ENCODE data around the gene IL6ST. TPM values are rescaled to one million over a fixed set of nuclear protein-coding genes. Genes with fewer than 3 reads are reported as not detected.
A peak's percentile ranks its signal among the peaks of the same experiment; 100 is the strongest.

Gene IL6ST
- total RNA-seq, 4 donors from 2014 or later: 384 to 561 (median 517) TPM

GRCh38 chr5:56012281-56012963 lies 17.7 kb upstream of the IL6ST start:
- 80% methylated on average over 5 of the region's 5 CpGs for WGBS
- intact Hi-C loops (cut with DNase I): loop anchor here (10.0 kb wide), 1 partner anchor 792 kb away; no protein-coding TSS in a partner anchor
- H3K4me1 ChIP-seq: peaks cover 0 to 8% (median 6%) of the 10 kb centered on the region in 4 donors
- no peak for TF ChIP-seq POLR2A (IDR thresholded peaks at IDR 0.05; ENCODE audit: low read depth)
- no peak for TF ChIP-seq EP300 (IDR thresholded peaks at IDR 0.05)
- TF ChIP-seq CTCF (IDR thresholded peaks at IDR 0.05): no peak
- no peak for TF ChIP-seq POLR2AphosphoS5 (IDR thresholded peaks at IDR 0.05)
- H3K9me3 ChIP-seq: no peaks in the 10 kb centered on the region
- H3K4me3 ChIP-seq: no peak overlapping the region
- H3K27me3 ChIP-seq: no peaks in the 10 kb centered on the region
- H3K27ac ChIP-seq (replicated peaks in 1 of 4): peak overlapping the region in 1 of 4 donors; percentile 19
- no peaks in the 10 kb centered on the region for H3K36me3 ChIP-seq
- DNase-seq (ENCODE audit: extremely low spot score): no peak

- Histone ChIP-seq H3K4me3 (no peak overlapping the region), H3K9me3 (no peaks in the 10 kb centered on the region), H3K36me3 (no peaks in the 10 kb centered on the region), H3K27ac (replicated peaks in 1 of 4) (peak overlapping the region in 3 of 4 donors; percentile 13 to 30 (median 19)), H3K27me3 (no peaks in the 10 kb centered on the region), H3K4me1 (peaks cover 0 to 8% (median 6%) of the 10 kb centered on the region in 4 donors)
- intact Hi-C loops (cut with DNase I): loop anchor here (10.0 kb wide), 1 partner anchor 793 kb away; no protein-coding TSS in a partner anchor
- DNase-seq (ENCODE audit: extremely low spot score): no peak
- TF ChIP-seq CTCF (IDR thresholded peaks at IDR 0.05): no peak
- TF ChIP-seq EP300 (IDR thresholded peaks at IDR 0.05): no peak
- no peak for TF ChIP-seq POLR2A (IDR thresholded peaks at IDR 0.05; ENCODE audit: low read depth)
- TF ChIP-seq POLR2AphosphoS5 (IDR thresholded peaks at IDR 0.05): no peak
- 38% methylated on average over 3 of the region's 3 CpGs for WGBS
These were observed 17.1 kb upstream of the IL6ST start for GRCh38 chr5:56011835-56012234.

GRCh38 chr5:56010431-56010830 lies 15.7 kb upstream of the IL6ST start:
- no peak for TF ChIP-seq EP300 (IDR thresholded peaks at IDR 0.05)
- no peak for TF ChIP-seq POLR2AphosphoS5 (IDR thresholded peaks at IDR 0.05)
- no peak for TF ChIP-seq POLR2A (IDR thresholded peaks at IDR 0.05; ENCODE audit: low read depth)
- no peak for TF ChIP-seq CTCF (IDR thresholded peaks at IDR 0.05)
- Histone ChIP-seq H3K4me1 (peaks cover 0 to 8% (median 6%) of the 10 kb centered on the region in 4 donors), H3K36me3 (no peaks in the 10 kb centered on the region), H3K27me3 (no peaks in the 10 kb centered on the region), H3K27ac (replicated peaks in 1 of 4) (no peak overlapping the region), H3K9me3 (no peaks in the 10 kb centered on the region), H3K4me3 (no peak overlapping the region)
- DNase-seq (ENCODE audit: extremely low spot score): no peak
- intact Hi-C loops (cut with DNase I): loop anchor here (10.0 kb wide), 1 partner anchor 794 kb away; no protein-coding TSS in a partner anchor
- 94% methylated on average over 3 of the region's 3 CpGs for WGBS

- Histone ChIP-seq H3K4me3 (no peak overlapping the region), H3K27ac (replicated peaks in 1 of 4) (no peak overlapping the region), H3K36me3 (no peaks in the 10 kb centered on the region), H3K9me3 (peaks cover 0 to 7% (median 3%) of the 10 kb centered on the region in 4 donors), H3K27me3 (no peaks in the 10 kb centered on the region), H3K4me1 (peaks cover 0 to 4% (median 0%) of the 10 kb centered on the region in 4 donors)
- DNase-seq (ENCODE audit: extremely low spot score): no peak
- intact Hi-C loops (cut with DNase I): no loop called here
- TF ChIP-seq POLR2A (IDR thresholded peaks at IDR 0.05; ENCODE audit: low read depth) (no peak), CTCF (IDR thresholded peaks at IDR 0.05) (no peak), EP300 (IDR thresholded peaks at IDR 0.05) (no peak), POLR2AphosphoS5 (IDR thresholded peaks at IDR 0.05) (no peak)
These were observed 11.8 kb upstream of the IL6ST start for GRCh38 chr5:56006600-56006999.
